Measurements from ENCODE around the gene ETS1.

ETS1 gene

DNA sequence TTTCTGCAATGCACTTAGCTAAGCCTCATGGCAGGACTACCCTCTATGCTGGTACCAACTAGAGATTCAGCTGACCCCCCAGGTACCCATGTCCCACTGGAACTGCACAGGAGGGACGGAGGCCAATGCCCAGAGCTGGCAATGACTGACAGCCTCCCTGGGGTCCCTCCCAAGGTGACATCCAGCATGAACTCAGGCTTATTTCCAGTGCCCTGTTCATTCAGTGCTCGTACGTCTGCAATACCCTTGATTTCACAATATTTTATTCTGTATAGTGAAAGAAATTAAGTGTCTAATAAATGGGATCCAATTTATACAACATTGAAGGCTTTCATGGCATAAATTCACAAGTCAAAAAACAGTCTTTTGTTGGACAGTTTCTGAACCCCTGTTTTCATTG is 20.2 kb downstream of the ETS1 start:
- no peak for DNase-seq (ENCODE audit: low read depth in 2 of 2)

DNA sequence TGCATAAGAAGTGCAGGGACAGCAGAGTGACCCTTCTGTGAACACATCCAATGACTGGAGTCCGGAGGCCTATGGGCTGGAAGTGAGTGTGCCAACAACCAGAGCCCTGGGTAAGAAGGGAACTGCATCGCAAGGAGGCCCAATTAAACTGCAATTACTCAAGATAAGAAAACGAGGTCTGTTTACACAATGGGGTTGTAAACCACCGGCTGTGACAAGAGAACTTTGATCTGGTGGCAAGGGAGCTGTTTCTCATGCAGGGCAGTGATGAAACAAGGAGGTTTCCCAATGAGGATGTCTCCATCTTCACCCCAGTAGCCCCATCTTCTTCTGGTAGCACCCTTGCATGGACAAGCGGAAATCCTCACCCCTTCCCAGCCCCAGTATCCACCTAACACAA is 21.5 kb downstream of the ETS1 start:
- DNase-seq (ENCODE audit: low read depth in 2 of 2) = no peak

- no peak for DNase-seq (ENCODE audit: low read depth in 2 of 2)
Measured at GRCh38 chr11:128564642-128565245, 22.6 kb downstream of the ETS1 start.

DNA sequence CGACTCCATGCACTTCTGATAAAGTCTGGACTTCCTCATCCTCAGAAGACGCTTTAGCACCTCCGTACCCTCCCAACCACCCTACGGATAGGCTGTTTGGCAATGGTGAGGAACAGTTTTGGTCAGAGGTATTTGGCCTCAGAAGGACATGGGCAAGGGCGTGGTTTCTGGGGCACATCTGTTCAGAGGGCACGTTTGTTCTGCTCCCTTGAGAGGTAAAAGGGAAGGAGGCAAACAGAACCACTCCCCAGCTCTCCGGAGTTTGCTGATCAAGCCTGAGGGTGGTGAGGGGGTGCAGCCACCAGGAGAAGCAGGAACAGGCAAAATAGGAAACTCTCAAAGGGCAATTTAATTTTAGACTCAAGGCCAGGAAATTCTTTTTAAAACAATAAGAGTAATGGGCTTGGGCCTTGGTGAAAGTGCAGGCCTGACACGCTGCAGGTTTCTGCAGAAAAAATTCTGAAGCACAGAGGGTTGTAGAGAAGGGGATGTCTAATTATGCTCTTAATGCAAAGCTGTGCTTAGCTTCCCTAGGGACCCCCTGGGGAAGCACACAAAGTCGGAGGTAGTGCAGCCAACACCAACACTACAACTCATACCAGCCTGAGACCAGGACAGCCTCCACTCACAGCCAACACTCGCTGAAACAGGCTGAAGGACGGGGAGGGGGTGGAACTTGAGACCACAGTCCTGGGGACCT is 23.3 kb downstream of the ETS1 start:
- no peak for DNase-seq (ENCODE audit: low read depth in 2 of 2)

- DNase-seq (ENCODE audit: low read depth in 2 of 2) = no peak
Measured at GRCh38 chr11:128563308-128563707, 24.1 kb downstream of the ETS1 start.

DNA sequence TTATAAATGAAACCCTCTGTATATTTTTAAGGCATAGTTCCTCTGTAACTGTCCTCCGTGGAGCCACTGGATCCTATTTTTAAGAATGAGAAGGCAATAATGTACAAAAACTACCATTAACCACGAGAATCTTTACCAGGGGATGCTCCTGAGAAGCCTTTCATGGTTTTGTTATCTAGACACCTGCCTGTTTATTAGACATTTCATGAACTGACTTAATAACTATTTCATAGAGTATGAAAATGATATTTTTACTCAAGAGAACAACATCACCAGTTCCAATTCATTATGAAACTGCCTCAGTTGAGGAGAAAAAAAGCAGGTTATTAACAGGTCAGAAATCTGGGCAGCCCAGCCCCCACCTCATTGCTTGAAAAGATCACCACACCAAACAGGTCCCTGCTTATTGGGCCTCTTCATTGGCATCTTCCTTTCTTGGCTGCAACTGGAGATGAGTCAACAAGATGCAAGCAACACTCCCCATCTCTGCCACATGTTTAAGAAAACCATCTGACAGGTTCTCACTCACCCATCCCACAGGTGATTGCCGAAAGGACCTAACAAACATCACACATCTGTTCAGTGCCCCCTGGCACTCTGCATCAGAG is 27.8 kb downstream of the ETS1 start:
- DNase-seq (ENCODE audit: low read depth in 2 of 2) = no peak

DNA sequence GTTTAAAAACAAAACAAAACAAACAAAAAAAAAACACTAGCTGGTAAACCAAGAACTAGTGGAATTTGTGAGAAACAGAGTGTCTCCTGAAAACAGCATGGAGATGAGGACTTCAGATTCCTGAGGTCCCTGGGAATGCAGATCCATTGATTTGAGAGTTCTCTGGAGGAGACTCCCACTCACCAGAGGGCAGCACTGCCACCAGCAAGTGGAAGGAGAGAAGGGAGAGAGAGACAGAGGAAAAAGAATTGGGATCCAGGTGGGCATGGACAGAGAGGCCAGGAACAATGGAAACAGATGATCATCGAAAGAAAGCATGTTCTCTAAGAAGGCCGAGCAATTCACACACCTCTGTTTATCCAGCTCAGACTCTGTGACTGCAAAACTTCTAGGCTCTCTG is 31.8 kb downstream of the ETS1 start:
- no peak for DNase-seq (ENCODE audit: low read depth in 2 of 2)

GRCh38 chr11:128553662-128554362 is 33.5 kb downstream of the ETS1 start:
- DNase-seq (ENCODE audit: low read depth in 2 of 2) = no peak

DNA sequence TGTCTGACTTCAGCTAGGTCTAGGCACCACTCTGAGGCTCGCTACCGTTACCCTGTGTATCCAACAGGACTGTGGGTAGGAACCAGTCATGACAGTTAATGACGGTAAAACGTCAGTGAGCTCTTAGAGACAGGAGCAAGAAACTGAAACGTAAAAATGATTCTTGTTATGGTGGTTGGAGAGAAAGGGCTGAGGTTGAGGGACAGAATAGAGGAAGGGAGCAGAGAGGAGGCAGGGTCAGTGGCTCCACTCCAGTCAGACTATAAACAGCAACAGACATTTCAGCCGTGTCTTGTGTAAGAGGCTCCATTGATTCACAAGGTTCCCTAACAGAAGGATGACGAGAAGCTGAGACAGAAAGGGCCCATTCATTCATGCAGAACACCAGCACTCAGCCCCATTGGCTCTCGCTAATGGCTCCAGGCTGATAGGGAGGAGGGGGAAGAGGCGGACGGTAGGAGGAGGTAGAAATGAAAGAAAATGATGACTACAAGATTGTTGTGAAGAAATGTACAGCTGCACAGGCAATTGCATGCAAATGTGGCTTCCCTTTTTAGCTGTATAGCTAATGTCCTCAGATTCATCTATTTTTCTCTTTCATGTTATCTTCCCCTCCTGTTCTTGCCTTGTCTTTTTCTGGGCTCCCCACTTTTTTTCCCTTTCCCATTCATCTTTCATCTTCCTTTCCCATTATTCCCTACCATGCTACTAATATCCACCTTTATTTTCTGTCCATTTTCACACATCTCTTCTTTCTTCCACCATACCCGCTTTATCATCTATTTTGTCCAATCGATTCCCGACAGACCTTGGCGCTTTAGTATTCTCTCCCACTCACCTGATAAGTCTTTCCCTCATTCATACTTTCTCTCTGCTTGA is 34.3 kb downstream of the ETS1 start:
- no peak for DNase-seq (ENCODE audit: low read depth in 2 of 2)

- DNase-seq (ENCODE audit: low read depth in 2 of 2) = no peak
Measured at GRCh38 chr11:128551611-128552335, 35.6 kb downstream of the ETS1 start.

GRCh38 chr11:128551058-128551457 is 36.3 kb downstream of the ETS1 start:
- DNase-seq (ENCODE audit: low read depth in 2 of 2) = no peak

- no peak for DNase-seq (ENCODE audit: low read depth in 2 of 2)
Measured at GRCh38 chr11:128550261-128550821, 37.0 kb downstream of the ETS1 start.

DNA sequence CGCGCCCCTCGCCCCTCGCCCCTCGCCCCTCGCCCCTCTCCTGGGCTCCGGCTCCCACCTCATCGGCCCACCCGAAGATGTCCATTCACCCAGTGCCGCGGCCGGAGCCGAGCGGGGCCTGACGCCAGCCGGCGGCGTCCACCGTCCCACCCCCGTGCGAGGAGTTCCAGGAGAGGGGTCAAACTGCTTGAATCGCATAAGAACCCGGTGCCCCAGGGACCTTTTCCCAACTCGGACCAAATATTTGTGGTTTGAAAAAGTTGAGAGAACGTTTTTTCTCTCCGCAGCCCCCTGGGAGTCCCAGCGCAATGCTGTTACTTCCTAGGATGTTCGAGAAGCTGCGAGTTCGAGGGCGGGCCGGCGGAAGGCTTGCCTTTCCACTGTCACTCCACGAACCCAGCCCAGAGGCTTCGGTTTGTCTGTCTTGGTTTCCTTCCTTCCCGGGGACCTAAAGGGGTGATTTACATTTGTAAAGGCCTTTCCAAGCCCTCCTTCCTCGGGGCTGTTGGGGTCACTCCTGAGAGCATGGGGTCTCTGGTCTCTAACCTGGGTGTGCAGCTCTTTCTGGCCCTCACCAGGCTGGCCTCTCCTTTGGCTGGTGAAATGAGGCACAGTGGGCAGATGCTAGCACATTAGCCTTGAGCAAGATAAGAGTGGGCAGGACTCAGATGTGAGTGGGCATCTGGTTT is 38.0 kb downstream of the ETS1 start:
- no peak for DNase-seq (ENCODE audit: low read depth in 2 of 2)

DNA sequence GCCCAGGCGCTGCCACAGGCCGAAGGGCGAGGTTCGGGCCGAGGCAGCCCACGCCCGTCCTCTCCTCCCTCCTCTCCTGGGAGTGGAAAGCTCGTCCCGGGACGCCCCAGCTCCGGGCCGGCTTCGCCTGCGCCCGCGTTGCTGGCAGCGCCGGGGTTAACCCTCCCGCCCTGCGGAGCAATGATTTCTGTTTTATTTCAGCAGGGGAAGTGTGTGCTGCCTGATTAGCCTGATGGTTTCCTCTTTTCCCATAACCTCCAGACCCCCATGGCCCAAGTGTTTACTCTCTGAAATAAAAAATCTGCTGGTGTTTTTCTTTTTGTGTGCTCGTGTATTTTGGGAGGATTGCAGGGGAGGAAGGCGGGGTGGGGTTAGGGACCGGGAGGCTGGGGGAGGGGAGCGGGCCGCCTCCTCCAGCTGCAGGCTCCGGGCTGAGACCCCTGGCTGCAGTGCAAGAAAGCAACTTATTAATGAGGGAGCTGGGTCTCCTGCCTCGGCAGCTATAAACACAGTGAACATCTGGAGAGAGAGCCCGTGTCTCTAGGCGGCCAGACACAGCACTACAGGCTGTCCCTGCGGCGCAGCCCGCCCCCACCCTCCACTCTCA is 38.6 kb downstream of the ETS1 start:
- DNase-seq (ENCODE audit: low read depth in 2 of 2) = no peak

- no peak for DNase-seq (ENCODE audit: low read depth in 2 of 2)
Measured at GRCh38 chr11:128547946-128548648, 39.3 kb downstream of the ETS1 start.

DNA sequence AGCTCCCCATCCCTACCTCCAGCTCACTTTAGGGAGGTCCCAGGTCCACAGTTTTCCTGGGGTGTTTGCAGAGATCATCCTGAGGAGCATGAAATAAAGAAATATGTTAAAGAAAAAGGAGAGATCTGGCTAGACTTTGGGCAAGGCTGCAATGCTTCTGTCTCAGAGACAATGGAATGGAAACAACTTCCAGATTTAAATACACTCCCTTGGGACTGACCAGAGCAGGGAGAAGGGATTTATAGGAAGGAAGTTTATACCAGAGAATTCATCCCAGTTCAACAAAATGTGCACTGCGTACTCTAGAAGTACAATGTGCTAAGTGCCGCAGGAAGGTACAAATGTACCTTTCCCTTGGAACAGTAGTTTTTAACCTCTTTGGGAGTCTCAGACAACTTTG is 40.4 kb downstream of the ETS1 start:
- DNase-seq (ENCODE audit: low read depth in 2 of 2) = no peak

DNA sequence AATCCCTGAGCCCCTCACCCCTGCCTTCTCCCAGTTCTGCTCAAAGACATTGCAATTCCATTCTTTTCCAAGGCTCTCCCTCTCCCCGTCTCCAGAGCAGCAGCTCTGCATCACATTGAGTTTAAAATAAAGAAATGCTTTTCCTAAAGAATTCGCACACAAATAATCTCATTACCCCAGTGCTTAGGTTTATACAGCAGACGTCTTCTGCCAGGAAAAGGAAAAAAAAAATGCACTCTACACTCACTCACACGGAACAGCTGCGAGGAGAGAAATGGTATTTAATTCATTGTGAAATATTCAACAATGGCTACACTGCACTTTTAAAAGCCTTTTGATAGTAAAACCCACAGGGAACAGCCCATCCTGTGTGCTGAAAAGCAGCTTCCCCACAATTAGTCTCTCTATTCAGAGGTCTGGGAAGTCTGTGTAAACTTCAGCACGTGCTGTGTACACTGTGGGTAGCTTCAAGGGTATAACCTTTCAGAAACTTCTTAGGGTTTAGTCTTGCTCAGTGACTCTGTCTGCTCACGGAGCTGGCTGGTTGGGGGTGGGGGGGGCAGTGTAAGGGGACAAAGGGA is 42.8 kb downstream of the ETS1 start:
- DNase-seq (ENCODE audit: low read depth in 2 of 2) = no peak

DNA sequence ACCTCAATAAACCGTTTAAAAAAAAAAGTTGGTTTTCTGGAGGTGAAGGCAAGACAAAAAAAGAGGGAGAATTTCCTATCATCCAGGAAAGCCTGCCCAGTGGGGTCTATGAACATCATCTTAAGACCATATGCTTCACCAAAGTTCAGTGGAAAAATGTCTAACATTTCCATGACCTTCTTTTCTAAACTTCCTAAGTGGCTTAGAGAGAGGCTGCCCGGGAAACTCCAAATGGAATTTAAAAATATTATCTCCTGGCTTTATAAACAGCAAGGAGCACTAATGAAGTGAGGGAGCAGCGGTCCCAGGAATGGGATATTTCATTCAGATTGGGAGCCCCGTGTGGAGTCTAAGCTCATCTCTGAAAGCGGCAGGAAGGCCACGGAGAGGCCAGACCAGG is 46.9 kb downstream of the ETS1 start:
- DNase-seq (ENCODE audit: low read depth in 2 of 2) = no peak

DNA sequence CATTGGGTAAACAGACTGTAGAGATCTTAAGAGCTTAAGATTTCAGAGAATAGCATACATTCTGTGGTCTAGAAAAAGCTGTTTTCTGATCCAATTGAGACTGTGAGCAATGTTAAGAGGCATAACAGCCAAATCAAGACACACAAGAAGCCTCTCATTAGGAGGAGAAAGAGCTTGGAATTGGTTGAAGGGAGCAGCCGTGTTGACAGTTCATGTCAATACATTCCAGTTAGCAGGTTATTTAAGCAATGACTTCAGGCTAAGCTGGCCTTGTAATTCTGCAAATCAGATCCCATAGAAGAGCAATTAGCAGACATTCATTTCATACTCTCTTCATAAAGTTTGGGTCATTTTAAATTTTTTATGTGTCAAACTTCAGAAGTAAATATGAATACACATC is 50.9 kb downstream of the ETS1 start:
- no peak for DNase-seq (ENCODE audit: low read depth in 2 of 2)

All from stimulated activated CD8-positive, alpha-beta memory T cell treated with anti-CD3 and anti-CD28 coated beads, Interleukin-2, amount 100 ng/mL, for 1 hour (primary cell).